AG04450 (cell line): ENCODE results near the gene NPC2. TPM values are rescaled to one million over a fixed set of nuclear protein-coding genes. Genes with fewer than 3 reads are reported as not detected.

ENCODE experiments used
- CTCF ChIA-PET: fragments of 300-600, 350-600 bp; formaldehyde crosslinking; extraction: SDS; loops from one replicate; lab custom pipeline; 2022; ENCODE audit warnings: antibody characterized with exemption, inconsistent platforms; lab: Charles Lee
- POLR2A ChIA-PET: fragments of 350-600 bp; formaldehyde crosslinking; extraction: SDS; loops from one replicate; lab custom pipeline; 2021; ENCODE audit warnings: antibody characterized with exemption, inconsistent platforms; lab: Yijun Ruan, JAX
- DNase-seq: peaks from one replicate; pipeline ENCODE4 v3.0.0-alpha.2; 2011; ENCODE audit warnings: low read depth, low spot score
- H3K27ac ChIP-seq: one replicate; pipeline ENCODE4 v1.5.1; 2012; ENCODE audit warnings: low read depth, low read length, control low read depth
- H3K27me3 ChIP-seq: one replicate; pipeline ENCODE4 v1.6.0; 2012; ENCODE audit warnings: low read length; ENCODE audit not compliant: control insufficient read depth, insufficient read depth
- H3K4me3 ChIP-seq: 2 replicates; pipeline ENCODE4 v1.5.1; 2011; ENCODE audit warnings: mild to moderate bottlenecking, low read depth, low read length, control low read depth
- H3K9me3 ChIP-seq: 2 replicates; pipeline ENCODE4 v1.5.1; 2012; ENCODE audit warnings: low read length; ENCODE audit not compliant: control insufficient read depth, insufficient read depth
- CTCF ChIP-seq: IDR thresholded peaks from 2 replicates; pipeline ENCODE4 v1.5.1; 2011; ENCODE audit warnings: low read depth, low read length, control low read depth, inconsistent platforms
- polyA plus RNA-seq: library from polyadenylated mRNA; depleted of rRNA; stranded (reverse); fragments of >200 nt; gene quantifications from 2 replicates; pipeline ENCODE4 v1.2.3, GENCODE V29; 2011

NPC2 gene
- polyA plus RNA-seq, 1 experiment: 197 TPM

GRCh38 chr14:74531467-74531866, 38.4 kb upstream of the NPC2 start:
- Histone ChIP-seq H3K27ac (no peak overlapping the region), H3K4me3 (no peak overlapping the region), H3K9me3 (no peaks in the 10 kb centered on the region), H3K27me3 (no peaks in the 10 kb centered on the region)
- peak; percentile 18 for TF ChIP-seq CTCF
- DNase-seq: no peak
- CTCF ChIA-PET: interaction anchor here (0.6 to 1.1 kb wide), 2 partner anchors 273 to 530 kb away, joined by 6 to 8 read pairs; no protein-coding TSS in a partner anchor
- POLR2A ChIA-PET: no interaction called here

DNA sequence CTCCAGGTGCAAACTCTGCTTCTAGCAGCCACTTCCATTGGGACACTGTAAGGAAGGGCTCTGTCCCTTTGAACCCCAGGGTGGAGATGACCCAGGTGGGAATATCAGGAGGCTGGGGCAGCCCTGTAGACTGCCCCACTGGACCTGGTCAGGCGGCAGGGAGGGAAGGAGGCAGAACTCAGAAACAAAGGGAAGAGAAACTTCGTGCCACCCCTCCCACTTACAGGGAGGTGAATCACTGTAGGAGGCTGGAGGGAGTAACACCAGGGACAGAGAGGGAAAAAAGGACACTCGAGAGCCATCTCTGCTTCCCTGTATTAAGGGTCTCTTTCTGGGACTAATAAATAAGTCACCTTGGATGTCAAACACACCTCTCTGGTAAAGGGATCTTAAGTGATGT, 37.9 kb upstream of the NPC2 start:
- no peak overlapping the region for H3K4me3 ChIP-seq
- DNase-seq: no peak
- H3K27me3 ChIP-seq: no peaks in the 10 kb centered on the region
- ChIA-PET POLR2A (no interaction called here), CTCF (interaction anchor here (1.1 kb wide), 1 partner anchor 273 kb away, joined by 6 read pairs; no protein-coding TSS in a partner anchor)
- TF ChIP-seq CTCF: no peak
- no peak overlapping the region for H3K27ac ChIP-seq
- H3K9me3 ChIP-seq: no peaks in the 10 kb centered on the region

DNA sequence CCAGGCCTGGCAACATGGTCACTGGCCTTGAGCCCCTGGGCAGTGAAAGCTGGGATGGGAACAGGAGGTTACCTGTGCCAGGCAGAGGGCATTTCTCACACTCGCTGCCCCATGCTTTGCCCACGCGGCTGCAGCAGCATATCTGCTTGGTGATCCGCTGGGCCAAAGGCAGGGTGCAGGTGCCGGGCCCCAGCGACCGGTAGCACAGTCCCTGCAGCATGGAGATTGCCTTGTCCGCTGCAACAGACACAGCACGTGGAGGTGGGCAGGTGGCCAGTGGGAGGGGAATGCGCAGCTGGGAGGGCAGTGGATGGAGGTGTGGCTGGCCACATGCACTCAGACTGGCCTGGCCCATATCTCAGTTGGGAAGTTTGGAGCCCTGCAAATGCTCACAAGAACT, 35.8 kb upstream of the NPC2 start:
- no peak overlapping the region for H3K4me3 ChIP-seq
- no peaks in the 10 kb centered on the region for H3K9me3 ChIP-seq
- no peaks in the 10 kb centered on the region for H3K27me3 ChIP-seq
- no peak for DNase-seq
- ChIA-PET POLR2A (no interaction called here), CTCF (interaction anchor here (0.8 kb wide), 1 partner anchor 44 kb away, joined by 3 read pairs; no protein-coding TSS in a partner anchor)
- no peak for TF ChIP-seq CTCF
- H3K27ac ChIP-seq: no peak overlapping the region

- H3K27ac ChIP-seq: no peak overlapping the region
- ChIA-PET POLR2A (no interaction called here), CTCF (no interaction called here)
- no peak overlapping the region for H3K4me3 ChIP-seq
- H3K9me3 ChIP-seq: no peaks in the 10 kb centered on the region
- H3K27me3 ChIP-seq: no peaks in the 10 kb centered on the region
- no peak for TF ChIP-seq CTCF
- DNase-seq: no peak
Observed at GRCh38 chr14:74528406-74528805, 35.3 kb upstream of the NPC2 start.

DNA sequence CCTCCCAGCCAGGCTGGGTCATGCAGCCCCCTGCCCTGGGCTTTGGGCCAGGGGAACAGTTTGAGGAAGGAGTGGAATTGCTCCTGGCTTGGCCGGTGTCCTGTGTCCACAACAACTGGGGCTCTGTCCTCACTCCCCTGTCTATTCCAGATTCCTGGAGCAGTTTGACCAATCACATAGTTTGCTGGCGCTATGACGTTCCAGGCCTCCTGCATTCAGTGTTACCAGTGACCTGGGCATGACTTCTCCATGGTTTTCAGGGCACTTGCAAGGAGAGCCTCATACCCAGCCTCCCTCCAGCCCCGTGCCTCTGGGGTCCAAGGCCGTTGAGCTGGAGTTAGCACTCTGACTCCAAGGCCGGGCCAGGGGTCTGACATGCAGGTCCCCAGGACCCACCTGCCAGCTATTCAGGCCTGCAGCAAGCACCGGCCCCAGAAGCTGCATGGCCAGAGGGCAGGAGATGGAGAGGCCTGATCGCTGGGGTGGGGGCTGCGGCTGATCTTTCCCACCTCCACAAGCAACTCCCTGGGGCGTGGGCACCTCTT, 34.7 kb upstream of the NPC2 start:
- DNase-seq: no peak
- CTCF ChIA-PET: no interaction called here
- Histone ChIP-seq H3K4me3 (no peak overlapping the region), H3K27me3 (no peaks in the 10 kb centered on the region), H3K27ac (no peak overlapping the region), H3K9me3 (no peaks in the 10 kb centered on the region)
- POLR2A ChIA-PET: no interaction called here
- TF ChIP-seq CTCF: no peak
